Smooth muscle cell (in vitro differentiated cells): Measurements from ENCODE around the gene PANX3. TPM values are rescaled to one million over a fixed set of nuclear protein-coding genes. Genes with fewer than 3 reads are reported as not detected.

ENCODE experiments used
- DNase-seq: peaks from one replicate; lab custom pipeline; 2025; ENCODE audit not compliant: unreplicated experiment; lab: John Stamatoyannopoulos, UW
- H2AFZ ChIP-seq: fragments of 200-600 bp; sonication (generic); 2 replicates; pipeline ENCODE4 v1.6.0; 2016; ENCODE audit warnings: antibody characterized with exemption, low read depth, mild to moderate bottlenecking
- H3F3A ChIP-seq: fragments of 200-600 bp; sonication (generic); 2 replicates; pipeline ENCODE4 v1.6.0; 2017; ENCODE audit warnings: antibody characterized with exemption, low read depth
- H3K27ac ChIP-seq: fragments of 200-600 bp; sonication (generic); 2 replicates; pipeline ENCODE4 v1.5.1; 2016; ENCODE audit warnings: low read depth, mild to moderate bottlenecking
- H3K27me3 ChIP-seq: fragments of 200-600 bp; sonication (generic); 2 replicates; pipeline ENCODE4 v1.6.1; 2016; ENCODE audit warnings: low read depth, mild to moderate bottlenecking
- H3K36me3 ChIP-seq: fragments of 200-600 bp; sonication (generic); 2 replicates; pipeline ENCODE4 v1.5.1; 2016; ENCODE audit warnings: low read depth
- H3K4me1 ChIP-seq: fragments of 200-600 bp; sonication (generic); 2 replicates; pipeline ENCODE4 v1.5.1; 2016; ENCODE audit warnings: low read depth
- H3K4me2 ChIP-seq: fragments of 200-600 bp; sonication (generic); 2 replicates; pipeline ENCODE4 v1.6.0; 2016; ENCODE audit warnings: mild to moderate bottlenecking
- H3K4me3 ChIP-seq: fragments of 200-600 bp; sonication (generic); 2 replicates; pipeline ENCODE4 v1.5.1; 2016; ENCODE audit warnings: mild to moderate bottlenecking
- H3K79me2 ChIP-seq: fragments of 200-600 bp; sonication (generic); 2 replicates; pipeline ENCODE4 v1.6.0; 2016; ENCODE audit warnings: low read depth, mild to moderate bottlenecking
- H3K9ac ChIP-seq: fragments of 200-600 bp; sonication (generic); 2 replicates; pipeline ENCODE4 v1.6.0; 2016; ENCODE audit warnings: low read depth
- H3K9me3 ChIP-seq: fragments of 200-600 bp; sonication (generic); replicated peaks from 2 replicates; pipeline ENCODE4 v1.5.1; 2016; ENCODE audit warnings: low read depth
- H4K20me1 ChIP-seq: fragments of 200-600 bp; sonication (generic); 2 replicates; pipeline ENCODE4 v1.6.0; 2016; ENCODE audit warnings: low read depth
- whole genome bisulfite sequencing: methylation state at CpG from one replicate; pipeline ENCODE4 v1.1.7; 2016; ENCODE audit warnings: low lambda C conversion rate; 5-methylcytosine and 5-hydroxymethylcytosine counted together
- polyA plus RNA-seq: library from polyadenylated mRNA; unstranded; fragments of >200 nt; fragmentation: Nextera tagmentation; extraction: Ambion mirVana; gene quantifications from 2 replicates; pipeline ENCODE4 v1.2.1, GENCODE V29; 2016
- total RNA-seq: library from RNA; depleted of rRNA; stranded (reverse); fragments of >200 nt; gene quantifications from 2 replicates; pipeline ENCODE4 v1.2.3, GENCODE V29; 2014
- TF ChIP-seq, protein P1 (sequence below): fragments of 200-600 bp; sonication (generic); IDR thresholded peaks from 2 replicates; pipeline ENCODE4 v1.5.1; 2017; ENCODE audit warnings: borderline replicate concordance, mild to moderate bottlenecking, antibody characterized with exemption; ENCODE audit not compliant: insufficient read depth, poor library complexity, severe bottlenecking

Gene PANX3
- total and polyA plus RNA-seq, 2 experiments from 2014 or later = not detected

DNA sequence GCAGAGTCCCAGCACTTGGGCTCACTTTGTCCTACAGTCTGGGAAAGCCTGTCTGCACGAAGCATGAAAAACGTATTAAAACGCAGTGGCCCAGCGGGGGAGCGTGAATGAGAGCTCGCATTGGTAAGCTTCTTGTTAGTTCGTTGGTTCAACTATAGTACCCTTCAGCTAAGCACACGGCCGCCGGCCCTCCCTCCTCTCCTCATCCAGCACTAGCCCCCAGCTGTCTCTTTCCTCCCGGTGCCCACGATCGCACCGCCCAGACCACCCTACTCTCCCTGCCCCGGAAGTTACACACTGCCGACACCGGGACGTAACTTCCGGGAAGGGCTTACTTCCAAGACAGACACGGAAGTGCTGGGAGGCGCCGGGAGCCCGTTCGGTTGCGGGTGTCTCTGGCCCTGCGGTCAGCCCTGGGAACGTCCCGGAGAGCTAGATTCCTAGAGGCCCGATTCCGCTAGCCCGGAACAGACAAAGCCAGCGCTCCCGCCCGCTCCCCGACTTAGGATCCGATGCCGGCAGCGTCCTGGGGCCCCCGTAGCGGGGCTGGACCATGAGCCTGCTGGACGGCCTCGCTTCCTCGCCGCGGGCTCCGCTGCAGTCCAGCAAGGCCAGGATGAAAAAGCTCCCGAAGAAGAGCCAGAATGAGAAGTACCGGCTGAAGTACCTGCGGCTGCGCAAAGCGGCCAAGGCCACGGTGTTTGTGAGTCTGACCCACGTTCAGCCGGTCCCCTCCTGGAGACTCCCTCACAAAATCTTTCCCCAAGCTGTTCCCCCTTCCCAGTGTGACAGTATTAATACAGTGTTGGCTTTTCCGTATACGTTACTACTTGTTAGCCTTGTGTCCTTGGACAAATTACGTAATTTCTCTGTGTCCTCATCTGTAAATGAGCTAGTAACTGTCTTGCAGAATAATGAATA is 11.6 kb downstream of the PANX3 start, which contains the start of gene TBRG1:
TSS of gene TBRG1 (plus strand) at position 334 of the 921 bp plus-strand sequence. CDS start at position 554, 220 bp downstream.
- peak within 1 kb of the TSS; percentile 93 for H3K4me2 ChIP-seq
- H3F3A ChIP-seq = no peaks in the 10 kb centered on the region
- TF ChIP-seq, protein P1, sequence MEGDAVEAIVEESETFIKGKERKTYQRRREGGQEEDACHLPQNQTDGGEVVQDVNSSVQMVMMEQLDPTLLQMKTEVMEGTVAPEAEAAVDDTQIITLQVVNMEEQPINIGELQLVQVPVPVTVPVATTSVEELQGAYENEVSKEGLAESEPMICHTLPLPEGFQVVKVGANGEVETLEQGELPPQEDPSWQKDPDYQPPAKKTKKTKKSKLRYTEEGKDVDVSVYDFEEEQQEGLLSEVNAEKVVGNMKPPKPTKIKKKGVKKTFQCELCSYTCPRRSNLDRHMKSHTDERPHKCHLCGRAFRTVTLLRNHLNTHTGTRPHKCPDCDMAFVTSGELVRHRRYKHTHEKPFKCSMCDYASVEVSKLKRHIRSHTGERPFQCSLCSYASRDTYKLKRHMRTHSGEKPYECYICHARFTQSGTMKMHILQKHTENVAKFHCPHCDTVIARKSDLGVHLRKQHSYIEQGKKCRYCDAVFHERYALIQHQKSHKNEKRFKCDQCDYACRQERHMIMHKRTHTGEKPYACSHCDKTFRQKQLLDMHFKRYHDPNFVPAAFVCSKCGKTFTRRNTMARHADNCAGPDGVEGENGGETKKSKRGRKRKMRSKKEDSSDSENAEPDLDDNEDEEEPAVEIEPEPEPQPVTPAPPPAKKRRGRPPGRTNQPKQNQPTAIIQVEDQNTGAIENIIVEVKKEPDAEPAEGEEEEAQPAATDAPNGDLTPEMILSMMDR = no peak
- H3K27me3 ChIP-seq = peaks cover 12% of the 10 kb centered on the region
- H3K36me3 ChIP-seq = peaks cover 5% of the 10 kb centered on the region
- 2% methylated on average over 56 of the region's 57 CpGs for WGBS
- H3K27ac ChIP-seq = peak within 1 kb of the TSS; percentile 89
- peaks cover 22% of the 10 kb centered on the region for H3K79me2 ChIP-seq
- H3K9me3 ChIP-seq = no peaks in the 10 kb centered on the region
- peaks cover 11% of the 10 kb centered on the region for H3K4me1 ChIP-seq
- H2AFZ ChIP-seq = peak within 1 kb of the TSS; percentile 81
- peak within 1 kb of the TSS; percentile 96 for H3K9ac ChIP-seq
- H3K4me3 ChIP-seq = peak within 1 kb of the TSS; percentile 68
- DNase-seq = peak; percentile 64
- H4K20me1 ChIP-seq = peaks cover 20% of the 10 kb centered on the region

DNA sequence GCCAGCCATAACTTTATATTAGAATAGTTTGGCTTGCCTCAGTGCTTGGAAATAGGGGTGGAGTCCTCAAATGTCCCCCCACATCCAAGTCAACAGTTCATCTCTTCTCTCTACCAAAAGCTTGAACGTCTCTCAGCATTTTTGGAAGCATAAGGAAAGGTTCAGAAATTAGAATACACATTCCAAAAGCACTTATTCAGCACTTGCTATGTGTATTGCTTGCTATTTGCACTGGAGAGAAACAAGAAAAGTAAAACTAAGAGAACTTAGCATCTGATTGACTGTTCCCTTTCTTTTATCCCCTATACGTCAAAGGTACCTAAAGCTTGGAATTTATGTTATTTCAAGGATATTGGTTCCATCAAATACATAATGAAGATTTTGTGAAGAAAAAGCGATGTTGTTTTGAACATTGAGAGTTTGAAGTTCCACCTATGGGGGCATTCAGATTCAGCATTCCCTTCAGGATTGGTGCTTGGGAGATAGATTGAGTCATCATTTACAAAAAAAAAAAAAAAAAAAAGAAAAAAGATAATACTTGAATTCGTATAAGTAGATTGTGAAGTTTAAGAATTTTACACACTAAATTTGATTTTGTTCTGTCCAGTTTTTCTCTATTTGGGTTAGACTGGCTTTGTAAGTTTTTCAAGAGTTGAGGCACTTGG is 12.8 kb downstream of the PANX3 start:
- Histone ChIP-seq H3K27me3 (peaks cover 12% of the 10 kb centered on the region), H4K20me1 (peaks cover 26% of the 10 kb centered on the region), H3K79me2 (peaks cover 22% of the 10 kb centered on the region), H3K27ac (peak overlapping the region; percentile 89), H3K9me3 (no peaks in the 10 kb centered on the region), H3F3A (no peaks in the 10 kb centered on the region), H3K4me3 (peak overlapping the region; percentile 68), H3K4me1 (peaks cover 11% of the 10 kb centered on the region), H3K9ac (peak overlapping the region; percentile 96), H3K4me2 (peak overlapping the region; percentile 93), H2AFZ (no peak overlapping the region), H3K36me3 (peaks cover 11% of the 10 kb centered on the region)
- 69% methylated on average over 4 of the region's 4 CpGs for WGBS
- no peak for DNase-seq
- TF ChIP-seq, protein P1 = no peak

DNA sequence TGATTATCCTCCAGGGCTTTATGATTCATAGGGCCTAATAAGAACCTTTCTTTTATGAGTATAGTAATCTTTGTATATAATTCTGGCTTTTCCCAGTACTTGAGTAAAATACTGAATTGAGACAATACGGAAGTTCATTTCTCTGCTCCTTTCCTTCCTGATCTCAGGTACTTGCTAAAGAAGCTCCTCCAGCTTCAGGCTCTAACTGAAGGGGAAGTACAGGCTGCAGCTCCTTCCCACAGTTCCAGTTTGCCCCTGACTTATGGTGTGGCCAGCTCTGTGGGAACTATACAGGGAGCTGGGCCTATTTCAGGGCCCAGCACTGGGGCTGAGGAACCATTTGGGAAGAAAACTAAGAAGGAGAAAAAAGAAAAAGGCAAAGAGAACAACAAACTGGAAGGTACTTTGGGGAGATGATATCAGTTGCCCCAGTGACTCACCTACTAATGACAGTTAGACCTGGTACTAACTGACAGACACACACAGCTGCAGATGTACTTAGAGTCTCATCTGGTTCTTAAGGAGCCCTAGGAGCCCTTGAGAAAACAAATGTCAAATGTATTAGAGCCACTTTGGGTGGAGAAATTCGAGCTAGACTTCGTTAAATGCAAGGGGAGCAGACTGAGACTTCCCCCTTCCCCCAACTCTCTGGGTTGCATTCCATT is 14.4 kb downstream of the PANX3 start:
- Histone ChIP-seq H3K36me3 (peaks cover 24% of the 10 kb centered on the region), H3K27ac (no peak overlapping the region), H3K79me2 (peaks cover 22% of the 10 kb centered on the region), H3K4me1 (peaks cover 11% of the 10 kb centered on the region), H3K4me3 (no peak overlapping the region), H3K9ac (no peak overlapping the region), H2AFZ (no peak overlapping the region), H3F3A (no peaks in the 10 kb centered on the region), H3K27me3 (no peaks in the 10 kb centered on the region), H4K20me1 (peaks cover 26% of the 10 kb centered on the region), H3K9me3 (no peaks in the 10 kb centered on the region), H3K4me2 (no peak overlapping the region)
- no peak for DNase-seq
- WGBS = 92% methylated on average over 3 of the region's 3 CpGs
- TF ChIP-seq, protein P1 = no peak
